Fibroblast of mammary gland (primary cell): ENCODE data around the gene KITLG.

Experiments used
- DNase-seq: peaks from one replicate; pipeline ENCODE4 v3.0.0-alpha.2; 2010; ENCODE audit warnings: low read depth
- H3K4me3 ChIP-seq: 2 replicates; pipeline ENCODE4 v1.5.1; 2011; ENCODE audit warnings: low read depth, mild to moderate bottlenecking, low read length, moderate library complexity; ENCODE audit not compliant: control insufficient read depth
- CTCF ChIP-seq: conservative IDR thresholded peaks from 2 replicates; pipeline ENCODE4 v1.5.1; 2011; ENCODE audit warnings: low read depth, low read length, inconsistent platforms; ENCODE audit not compliant: control insufficient read depth, insufficient read depth

Gene KITLG

DNA sequence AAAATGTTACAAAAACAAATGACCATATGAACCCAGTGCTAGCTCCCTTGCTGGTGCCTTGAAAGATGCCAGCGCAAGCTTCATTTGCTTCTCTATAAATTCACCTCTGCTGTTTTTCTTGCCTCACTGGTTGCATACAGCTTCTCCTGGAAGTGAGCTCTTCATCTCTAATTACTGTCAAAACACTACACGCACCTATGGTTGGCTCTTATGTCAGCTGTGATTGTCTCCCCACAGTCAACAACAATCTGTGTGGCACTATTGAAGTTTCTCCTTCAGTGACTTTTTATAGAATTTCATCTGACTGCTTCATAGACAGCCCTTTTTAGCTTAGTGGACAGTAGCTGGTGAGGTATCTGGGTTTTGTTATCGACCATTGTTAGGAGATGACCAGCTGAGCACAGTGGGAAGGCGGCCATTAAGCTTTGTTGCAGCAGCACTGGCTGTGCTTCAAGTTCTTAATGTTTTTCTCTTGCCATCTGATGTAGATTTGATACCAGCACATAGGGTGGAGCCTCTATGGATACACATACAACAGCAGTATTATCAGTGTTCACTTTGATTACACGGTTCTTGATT is 131.8 kb downstream of the KITLG start:
- H3K4me3 ChIP-seq = no peak overlapping the region
- DNase-seq = no peak
- TF ChIP-seq CTCF = no peak

- no peak for TF ChIP-seq CTCF
- DNase-seq = no peak
- no peak overlapping the region for H3K4me3 ChIP-seq
These were observed 134.4 kb downstream of the KITLG start for GRCh38 chr12:88445705-88446394.

GRCh38 chr12:88444481-88444880 is 135.8 kb downstream of the KITLG start:
- no peak overlapping the region for H3K4me3 ChIP-seq
- no peak for TF ChIP-seq CTCF
- no peak for DNase-seq
